Fibroblast of the aortic adventitia (primary cell): ENCODE data around the gene RGS6. TPM values are rescaled to one million over a fixed set of nuclear protein-coding genes. Genes with fewer than 3 reads are reported as not detected.

Source experiments
- DNase-seq: peaks from one replicate; pipeline ENCODE4 v3.0.0-alpha.2; 2010; ENCODE audit warnings: low read depth
- H3K4me3 ChIP-seq: 2 replicates; pipeline ENCODE4 v1.5.1; 2011; ENCODE audit warnings: low read depth, mild to moderate bottlenecking, control low read depth, low read length, moderate library complexity
- total RNA-seq: library from RNA; depleted of rRNA; stranded (reverse); fragments of >200 nt; gene quantifications from 2 replicates; pipeline ENCODE4 v1.2.3, GENCODE V29; 2012; ENCODE audit warnings: low replicate concordance
- TF ChIP-seq, protein P1 (sequence below): IDR thresholded peaks from 2 replicates; pipeline ENCODE4 v1.5.1; 2011; ENCODE audit warnings: mild to moderate bottlenecking, low read length, control low read depth, inconsistent platforms; ENCODE audit not compliant: insufficient read depth

Gene RGS6
- total RNA-seq, 1 donor: not detected

GRCh38 chr14:71947947-71948500 is 15.8 kb downstream of the RGS6 start:
- TF ChIP-seq, protein P1, sequence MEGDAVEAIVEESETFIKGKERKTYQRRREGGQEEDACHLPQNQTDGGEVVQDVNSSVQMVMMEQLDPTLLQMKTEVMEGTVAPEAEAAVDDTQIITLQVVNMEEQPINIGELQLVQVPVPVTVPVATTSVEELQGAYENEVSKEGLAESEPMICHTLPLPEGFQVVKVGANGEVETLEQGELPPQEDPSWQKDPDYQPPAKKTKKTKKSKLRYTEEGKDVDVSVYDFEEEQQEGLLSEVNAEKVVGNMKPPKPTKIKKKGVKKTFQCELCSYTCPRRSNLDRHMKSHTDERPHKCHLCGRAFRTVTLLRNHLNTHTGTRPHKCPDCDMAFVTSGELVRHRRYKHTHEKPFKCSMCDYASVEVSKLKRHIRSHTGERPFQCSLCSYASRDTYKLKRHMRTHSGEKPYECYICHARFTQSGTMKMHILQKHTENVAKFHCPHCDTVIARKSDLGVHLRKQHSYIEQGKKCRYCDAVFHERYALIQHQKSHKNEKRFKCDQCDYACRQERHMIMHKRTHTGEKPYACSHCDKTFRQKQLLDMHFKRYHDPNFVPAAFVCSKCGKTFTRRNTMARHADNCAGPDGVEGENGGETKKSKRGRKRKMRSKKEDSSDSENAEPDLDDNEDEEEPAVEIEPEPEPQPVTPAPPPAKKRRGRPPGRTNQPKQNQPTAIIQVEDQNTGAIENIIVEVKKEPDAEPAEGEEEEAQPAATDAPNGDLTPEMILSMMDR: no peak
- no peak for DNase-seq
- no peak overlapping the region for H3K4me3 ChIP-seq

DNA sequence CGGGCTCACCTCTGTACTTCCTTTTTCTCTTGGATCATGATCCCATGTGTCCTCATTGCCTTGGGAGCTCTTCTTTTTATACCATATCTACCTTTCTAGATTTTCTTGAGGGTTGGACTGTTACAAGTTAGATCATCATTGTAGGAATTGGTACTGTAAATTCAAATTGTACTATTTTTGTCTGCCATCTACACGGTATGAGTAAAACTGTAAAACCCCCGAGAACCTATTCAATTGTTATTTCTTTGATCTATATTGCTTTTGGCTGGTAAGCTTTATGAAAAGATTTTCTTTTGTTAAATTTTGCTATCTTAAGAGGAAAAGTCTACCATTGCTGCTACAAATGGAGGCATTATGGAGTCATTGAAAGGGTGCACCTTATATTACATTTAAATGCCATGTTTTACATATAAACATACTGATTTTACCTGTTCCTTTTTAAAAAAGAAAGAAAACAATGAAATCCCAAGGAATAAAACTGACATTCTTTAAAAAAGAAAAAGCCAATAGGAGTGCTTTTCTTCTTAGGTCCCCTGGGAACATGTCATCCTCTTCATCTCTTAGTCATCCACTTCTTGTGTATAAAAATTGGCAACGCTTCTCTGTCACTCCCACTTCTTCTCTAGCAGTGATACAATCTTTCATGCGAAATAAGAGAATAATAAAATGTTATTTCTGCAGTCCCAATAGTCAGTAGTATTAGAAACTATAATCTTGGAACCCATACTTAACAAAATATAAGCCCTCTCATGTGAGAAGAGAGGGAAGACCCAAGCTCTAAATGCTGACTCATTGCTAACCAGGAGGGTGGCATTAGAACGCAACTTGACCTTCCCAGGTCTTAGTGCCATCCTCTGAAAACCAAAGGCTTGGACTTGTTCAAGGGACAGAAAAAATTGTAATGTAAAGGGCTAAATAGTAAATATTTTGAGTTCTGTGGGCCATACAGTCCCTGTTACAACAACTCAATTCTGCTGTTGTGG is 20.4 kb downstream of the RGS6 start:
- TF ChIP-seq, protein P1: no peak
- no peak overlapping the region for H3K4me3 ChIP-seq
- no peak for DNase-seq

GRCh38 chr14:71956920-71957563 is 24.8 kb downstream of the RGS6 start:
- no peak overlapping the region for H3K4me3 ChIP-seq
- no peak for DNase-seq
- TF ChIP-seq, protein P1: no peak

DNA sequence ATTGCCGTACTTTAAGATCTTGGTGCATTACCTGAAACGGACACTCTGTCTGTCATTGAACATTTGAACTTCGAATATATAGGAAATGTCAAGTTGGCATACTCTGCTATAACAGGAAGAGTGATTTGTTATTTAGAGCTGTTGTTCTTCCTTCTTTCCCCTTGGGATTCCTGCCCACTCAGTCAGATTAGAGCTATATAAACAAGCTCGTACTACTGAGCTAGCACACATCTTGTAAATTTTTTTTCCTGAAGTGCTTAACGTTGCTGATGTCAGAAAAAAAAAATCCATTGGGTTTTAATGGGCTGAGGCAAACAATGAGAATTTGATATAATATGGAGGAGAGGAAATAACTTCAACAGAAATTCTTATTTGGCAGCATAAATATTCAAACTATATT is 26.8 kb downstream of the RGS6 start:
- DNase-seq: no peak
- no peak overlapping the region for H3K4me3 ChIP-seq
- TF ChIP-seq, protein P1: no peak

DNA sequence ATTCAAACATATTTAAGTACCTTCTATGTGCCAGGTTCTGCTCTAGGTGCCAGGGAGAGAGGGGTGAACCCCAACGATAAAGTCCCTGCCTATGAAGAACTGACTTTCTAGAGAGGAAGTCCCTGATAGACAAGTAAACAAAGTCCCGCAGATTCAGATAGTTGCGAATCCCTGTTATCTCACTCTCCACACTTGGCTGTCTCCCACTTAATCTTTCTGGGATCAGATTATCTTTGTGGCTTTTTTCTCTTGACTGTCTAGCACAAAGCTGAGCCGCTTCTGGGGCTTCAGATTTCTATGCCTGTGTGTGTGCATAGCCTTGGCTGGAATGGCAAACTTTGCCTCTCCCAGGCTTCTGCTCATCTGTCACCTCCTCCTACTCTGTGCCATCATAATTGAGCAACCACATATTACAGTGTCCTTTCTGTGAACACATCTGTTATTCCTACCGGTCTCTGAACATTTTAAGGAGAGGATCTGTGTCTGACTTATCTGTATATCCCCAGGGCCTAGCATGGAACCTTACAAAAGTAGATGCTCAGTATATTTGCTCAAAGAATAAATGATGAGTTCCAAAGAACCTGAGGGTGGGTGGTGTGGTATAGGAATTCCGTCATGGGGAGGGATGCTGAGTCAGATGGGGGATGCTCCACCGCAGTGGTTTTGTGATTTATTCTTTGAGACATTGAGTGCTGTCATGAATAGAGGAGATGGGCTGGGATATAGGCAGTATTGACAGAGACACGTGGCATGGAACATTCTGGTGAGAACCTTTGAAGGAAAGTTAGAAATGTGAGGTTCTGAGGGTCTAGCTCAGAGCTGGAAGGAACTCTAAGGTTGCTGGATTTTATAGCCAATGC is 28.5 kb downstream of the RGS6 start:
- no peak for DNase-seq
- TF ChIP-seq, protein P1: no peak
- no peak overlapping the region for H3K4me3 ChIP-seq

DNA sequence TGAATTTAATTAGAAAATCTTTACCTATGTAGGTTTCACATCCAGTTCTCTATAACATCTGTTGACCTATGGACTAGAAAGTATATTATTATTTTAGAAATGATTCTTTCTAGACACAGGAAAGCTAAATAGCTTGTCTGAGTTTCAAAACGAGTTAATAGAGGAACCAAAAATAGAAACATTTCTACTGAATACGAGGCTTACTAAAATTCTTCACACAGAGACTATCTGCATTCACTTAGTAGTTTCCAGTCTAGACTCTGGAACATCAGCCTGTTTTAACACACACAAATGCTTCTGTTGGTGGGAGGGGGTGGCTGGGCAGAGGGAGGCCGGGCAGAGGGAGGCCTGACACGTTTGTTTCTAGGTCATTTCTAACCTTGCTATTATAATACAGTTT is 29.7 kb downstream of the RGS6 start:
- no peak overlapping the region for H3K4me3 ChIP-seq
- TF ChIP-seq, protein P1: no peak
- DNase-seq: no peak
